ENCODE results near the gene HRK.

Gene HRK

GRCh38 chr12:116881325-116881876 is at the start of gene HRK:
Gene HRK, minus strand, starts transcription at chr12:116881441. Its CDS starts 134 bp downstream, at chr12:116881307.
- DNase-seq, result no peak

GRCh38 chr12:116929885-116930284 is 48.6 kb upstream of the HRK start:
- no peak for DNase-seq

GRCh38 chr12:116928504-116928903 is 47.3 kb upstream of the HRK start:
- no peak for DNase-seq

- DNase-seq, result no peak
These were observed 46.2 kb upstream of the HRK start for GRCh38 chr12:116927244-116927940.

- DNase-seq, result no peak
These were observed 45.3 kb upstream of the HRK start for GRCh38 chr12:116926283-116927243.

- DNase-seq, result no peak
These were observed 43.6 kb upstream of the HRK start for GRCh38 chr12:116924558-116925453.

GRCh38 chr12:116922194-116922897 is 41.1 kb upstream of the HRK start:
- DNase-seq, result no peak

- no peak for DNase-seq
These were observed 39.7 kb upstream of the HRK start for GRCh38 chr12:116920939-116921338.

GRCh38 chr12:116919706-116920485 is 38.7 kb upstream of the HRK start:
- no peak for DNase-seq

GRCh38 chr12:116919247-116919661 is 38.0 kb upstream of the HRK start:
- DNase-seq, result no peak

GRCh38 chr12:116918464-116918863 is 37.2 kb upstream of the HRK start:
- DNase-seq, result no peak

- no peak for DNase-seq
These were observed 35.5 kb upstream of the HRK start for GRCh38 chr12:116916714-116917114.

GRCh38 chr12:116916122-116916521 is 34.9 kb upstream of the HRK start:
- DNase-seq, result no peak

- DNase-seq, result no peak
These were observed 34.1 kb upstream of the HRK start for GRCh38 chr12:116915326-116915725.

GRCh38 chr12:116910645-116911451 is 29.6 kb upstream of the HRK start, which contains the start of gene FBXW8:
Gene FBXW8, plus strand, starts transcription at chr12:116910950. Its CDS starts 88 bp downstream, at chr12:116911038.
- no peak for DNase-seq

GRCh38 chr12:116910280-116910644 is 29.0 kb upstream of the HRK start:
- DNase-seq, result no peak

GRCh38 chr12:116906285-116906684 is 25.0 kb upstream of the HRK start:
- no peak for DNase-seq

- DNase-seq, result no peak
These were observed 22.6 kb upstream of the HRK start for GRCh38 chr12:116903818-116904217.

GRCh38 chr12:116901612-116902011 is 20.4 kb upstream of the HRK start:
- no peak for DNase-seq

GRCh38 chr12:116898669-116899068 is 17.4 kb upstream of the HRK start:
- DNase-seq, result no peak

Data from cortex of kidney (tissue), 1 donor.